ENCODE measurements around the gene CTNND1. TPM values are rescaled to one million over a fixed set of nuclear protein-coding genes. Genes with fewer than 3 reads are reported as not detected.

Gene CTNND1
- total and polyA plus RNA-seq, 2 of the 4 experiments (the other 2 are of a cell fraction), result 88.5 to 229 TPM

DNA sequence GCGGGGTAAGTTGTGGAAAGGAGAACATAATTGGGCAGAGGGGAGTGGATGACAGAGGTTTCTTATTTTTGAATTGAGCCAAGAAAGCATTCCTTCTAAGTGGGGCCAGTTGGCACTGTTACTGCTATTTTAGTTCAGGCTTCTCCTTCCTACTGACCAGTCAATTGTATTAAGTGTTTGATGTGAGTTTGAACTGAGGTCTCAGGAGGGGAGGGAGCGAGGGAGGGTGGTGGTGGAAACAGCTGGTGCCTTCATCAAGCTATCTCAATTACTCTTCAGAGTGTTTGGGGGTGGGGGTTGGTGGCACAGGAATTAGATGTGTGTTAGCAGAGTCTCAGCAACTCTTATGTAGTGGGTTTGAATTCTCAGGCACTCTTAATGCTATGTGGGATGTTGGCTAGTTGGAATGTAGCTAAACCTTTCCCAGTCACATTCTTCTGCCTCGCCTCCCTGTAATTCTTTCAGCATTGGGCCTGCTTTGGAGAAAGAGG lies 14.5 kb downstream of the CTNND1 start:
- H2AFZ ChIP-seq (replicated peaks; ENCODE audit: low read length, poor library complexity), result no peak overlapping the region
- H2BK120ac ChIP-seq (ENCODE audit: low read depth, low read length), result no peak overlapping the region
- peak overlapping the region; percentile 46 for H3K14ac ChIP-seq (replicated peaks; ENCODE audit: low read depth, low read length)
- no peak overlapping the region; the same call in 1 of the 2 replicates for H3K18ac ChIP-seq (ENCODE audit: low read depth, low read length)
- no CpG with 5 or more reads among the region's 3 CpGs for WGBS, 2 experiments (ENCODE audit: extremely low coverage in 2 of 2, insufficient read length in 1 of 2)
- ATAC-seq (ENCODE audit: low read depth) (peak; percentile 41), DNase-seq (peak; percentile 63)
- peak overlapping the region; percentile 32 for H2BK5ac ChIP-seq (ENCODE audit: low read depth, low read length, poor library complexity, severe bottlenecking)
- H3K23ac ChIP-seq (ENCODE audit: low read depth, low read length), result peak overlapping the region; percentile 55
- peaks cover 18% of the 10 kb centered on the region for H3K9me1 ChIP-seq (ENCODE audit: insufficient read depth, low read length)
- H3K27me3 ChIP-seq (ENCODE audit: control insufficient read depth, insufficient read depth, low read length), result no peaks in the 10 kb centered on the region
- peak overlapping the region; percentile 79 for H3K4me2 ChIP-seq (ENCODE audit: low read depth, low read length)
- no peaks in the 10 kb centered on the region for H3K9me3 ChIP-seq (ENCODE audit: control insufficient read depth, insufficient read depth, low read length)
- no TSS peak for BruUV-seq (replicated peaks)
- peak overlapping the region; percentile 42 for H3K4ac ChIP-seq (ENCODE audit: low read depth, low read length)
- H2BK20ac ChIP-seq (ENCODE audit: low read depth, low read length), result 0 out of 2 replicates have a peak overlapping the region, but pooled peaks have one; percentile 8
- H3K36me3 ChIP-seq (ENCODE audit: control insufficient read depth, insufficient read depth, low read length), result no peaks in the 10 kb centered on the region; the same call in none of the 2 replicates
- H2AK5ac ChIP-seq (ENCODE audit: low read depth, low read length), result peak overlapping the region; percentile 21; the same call in 1 of the 2 replicates
- H3K9ac ChIP-seq (ENCODE audit: low read depth, low read length), result peak overlapping the region; percentile 36; the same call in 1 of the 2 replicates
- in situ Hi-C loops (cut with MboI; ENCODE audit: low sequenced_read_pairs), result no loop called here
- no peak overlapping the region for H3K56ac ChIP-seq (ENCODE audit: extremely low read depth, insufficient read depth, low read length)
- no peak overlapping the region for H4K8ac ChIP-seq (ENCODE audit: low read depth in 2 of 2, low read length in 2 of 2)
- intact Hi-C loops (cut with micrococcal nuclease), result loop anchor here (2.0 kb wide), 1 partner anchor 13 kb away; no protein-coding TSS in a partner anchor
- no peak overlapping the region for H4K91ac ChIP-seq (ENCODE audit: insufficient read depth, low read depth, low read length)
- H3K4me3 ChIP-seq (ENCODE audit: insufficient read depth, low read depth, low read length), result no peak overlapping the region
- dilution Hi-C loops (cut with HindIII; ENCODE audit: low sequenced_read_pairs, unreplicated experiment), result no loop called here
- peaks cover 100% of the 10 kb centered on the region for H4K20me1 ChIP-seq (ENCODE audit: insufficient read depth, low read length)
- H2AK9ac ChIP-seq (replicated peaks; ENCODE audit: low read depth, low read length, poor library complexity), result no peak overlapping the region
- ChIA-PET CTCF (interaction anchor here (0.5 kb wide), 1 partner anchor 748 kb away, joined by 3 read pairs; no protein-coding TSS in a partner anchor), POLR2A (ENCODE audit: unreplicated experiment) (interaction anchor here (0.6 kb wide), 1 partner anchor 13 kb away, joined by 3 read pairs; no protein-coding TSS in a partner anchor)
- peak overlapping the region; percentile 53; the same call in 1 of the 2 replicates for H3K27ac ChIP-seq (ENCODE audit: insufficient read depth, low read length)
- H2BK15ac ChIP-seq (ENCODE audit: low read depth, low read length), result no peak overlapping the region
- peaks cover 12 to 75% of the 10 kb centered on the region in 2 experiments; a peak in 3 of 4 replicates for H3K79me1 ChIP-seq (ENCODE audit: low read depth in 1 of 2, low read length in 2 of 2)
- no peak overlapping the region for H4K5ac ChIP-seq (ENCODE audit: low read depth, low read length)
- peaks cover 33% of the 10 kb centered on the region for H3K4me1 ChIP-seq (ENCODE audit: control insufficient read depth, insufficient read depth, low read length)
- TF ChIP-seq, protein P1, sequence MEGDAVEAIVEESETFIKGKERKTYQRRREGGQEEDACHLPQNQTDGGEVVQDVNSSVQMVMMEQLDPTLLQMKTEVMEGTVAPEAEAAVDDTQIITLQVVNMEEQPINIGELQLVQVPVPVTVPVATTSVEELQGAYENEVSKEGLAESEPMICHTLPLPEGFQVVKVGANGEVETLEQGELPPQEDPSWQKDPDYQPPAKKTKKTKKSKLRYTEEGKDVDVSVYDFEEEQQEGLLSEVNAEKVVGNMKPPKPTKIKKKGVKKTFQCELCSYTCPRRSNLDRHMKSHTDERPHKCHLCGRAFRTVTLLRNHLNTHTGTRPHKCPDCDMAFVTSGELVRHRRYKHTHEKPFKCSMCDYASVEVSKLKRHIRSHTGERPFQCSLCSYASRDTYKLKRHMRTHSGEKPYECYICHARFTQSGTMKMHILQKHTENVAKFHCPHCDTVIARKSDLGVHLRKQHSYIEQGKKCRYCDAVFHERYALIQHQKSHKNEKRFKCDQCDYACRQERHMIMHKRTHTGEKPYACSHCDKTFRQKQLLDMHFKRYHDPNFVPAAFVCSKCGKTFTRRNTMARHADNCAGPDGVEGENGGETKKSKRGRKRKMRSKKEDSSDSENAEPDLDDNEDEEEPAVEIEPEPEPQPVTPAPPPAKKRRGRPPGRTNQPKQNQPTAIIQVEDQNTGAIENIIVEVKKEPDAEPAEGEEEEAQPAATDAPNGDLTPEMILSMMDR (conservative IDR thresholded peaks at IDR 0.05; ENCODE audit: low read depth, low read length), result no peak
- TF ChIP-seq, protein P2, sequence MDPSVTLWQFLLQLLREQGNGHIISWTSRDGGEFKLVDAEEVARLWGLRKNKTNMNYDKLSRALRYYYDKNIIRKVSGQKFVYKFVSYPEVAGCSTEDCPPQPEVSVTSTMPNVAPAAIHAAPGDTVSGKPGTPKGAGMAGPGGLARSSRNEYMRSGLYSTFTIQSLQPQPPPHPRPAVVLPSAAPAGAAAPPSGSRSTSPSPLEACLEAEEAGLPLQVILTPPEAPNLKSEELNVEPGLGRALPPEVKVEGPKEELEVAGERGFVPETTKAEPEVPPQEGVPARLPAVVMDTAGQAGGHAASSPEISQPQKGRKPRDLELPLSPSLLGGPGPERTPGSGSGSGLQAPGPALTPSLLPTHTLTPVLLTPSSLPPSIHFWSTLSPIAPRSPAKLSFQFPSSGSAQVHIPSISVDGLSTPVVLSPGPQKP (IDR thresholded peaks at IDR 0.05; ENCODE audit: borderline replicate concordance, low read depth, low read length), result no peak
- TF ChIP-seq MXI1 (IDR thresholded peaks at IDR 0.05; ENCODE audit: borderline replicate concordance, low read depth, low read length), result no peak
- TF ChIP-seq FOS (IDR thresholded peaks at IDR 0.05; ENCODE audit: low read depth, low read length), result no peak
- TF ChIP-seq MAZ (IDR thresholded peaks at IDR 0.05; ENCODE audit: borderline replicate concordance, low read depth, low read length), result no peak; the same call in 1 of the 2 replicates
- no peak for TF ChIP-seq CEBPB (IDR thresholded peaks at IDR 0.05; ENCODE audit: low read depth, low read length)
- TF ChIP-seq RFX5 (IDR thresholded peaks at IDR 0.05; ENCODE audit: low read depth, low read length), result no peak
- TF ChIP-seq NFE2L2 (IDR thresholded peaks at IDR 0.05; ENCODE audit: low read depth, low read length), result no peak
- TF ChIP-seq RCOR1 (IDR thresholded peaks at IDR 0.05; ENCODE audit: insufficient replicate concordance, low read length), result no peak
- TF ChIP-seq CHD1 (IDR thresholded peaks at IDR 0.05; ENCODE audit: low read depth, low read length), result no peak
- no peak for TF ChIP-seq BHLHE40 (IDR thresholded peaks at IDR 0.05; ENCODE audit: low read depth, low read length)
- TF ChIP-seq, protein P3, sequence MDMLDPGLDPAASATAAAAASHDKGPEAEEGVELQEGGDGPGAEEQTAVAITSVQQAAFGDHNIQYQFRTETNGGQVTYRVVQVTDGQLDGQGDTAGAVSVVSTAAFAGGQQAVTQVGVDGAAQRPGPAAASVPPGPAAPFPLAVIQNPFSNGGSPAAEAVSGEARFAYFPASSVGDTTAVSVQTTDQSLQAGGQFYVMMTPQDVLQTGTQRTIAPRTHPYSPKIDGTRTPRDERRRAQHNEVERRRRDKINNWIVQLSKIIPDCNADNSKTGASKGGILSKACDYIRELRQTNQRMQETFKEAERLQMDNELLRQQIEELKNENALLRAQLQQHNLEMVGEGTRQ (IDR thresholded peaks at IDR 0.05; ENCODE audit: low read depth, low read length), result no peak
- TF ChIP-seq RAD21 (IDR thresholded peaks at IDR 0.05; ENCODE audit: low read length), result no peak

Measured in IMR-90 (cell line).